Glomerular endothelial cell (primary cell): ENCODE data around the gene ATF6. TPM values are rescaled to one million over a fixed set of nuclear protein-coding genes. Genes with fewer than 3 reads are reported as not detected.

Source experiments
- total RNA-seq: library from RNA; depleted of rRNA; stranded (reverse); fragments of >200 nt; gene quantifications from 2 replicates; pipeline ENCODE4 v1.2.3, GENCODE V29; 2015

ATF6 gene
- total RNA-seq, 1 donor from 2014 or later, result 48.7 TPM

Other genes with a start within 250 kb of the ATF6 start
- gene HSPA6, start 241.8 kb upstream of the ATF6 start, total RNA-seq, result 0.06 TPM in 1 of 2 replicates, not detected in the other
- not detected in 2 replicates for gene FCGR3A, start 216.5 kb upstream of the ATF6 start, total RNA-seq
- gene FCGR3B, start 135.1 kb upstream of the ATF6 start, total RNA-seq, result not detected in 2 replicates
- not detected in 2 replicates for gene FCGR2B, start 103.2 kb upstream of the ATF6 start, total RNA-seq
- 0.92 TPM in 1 of 2 replicates, not detected in the other for gene FCRLA, start 59.1 kb upstream of the ATF6 start, total RNA-seq
- gene FCRLB, start 44.8 kb upstream of the ATF6 start, total RNA-seq, result 3.0 and 4.9 TPM in 2 replicates
- gene DUSP12, start 16.5 kb upstream of the ATF6 start, total RNA-seq, result 23.8 and 25.0 TPM in 2 replicates